Testis (tissue), 3 donors: Measurements from ENCODE around the gene DRD4. TPM values are rescaled to one million over a fixed set of nuclear protein-coding genes. Genes with fewer than 3 reads are reported as not detected.

Experiments
- DNase-seq: peaks from one replicate; pipeline ENCODE4 v3.0.0-alpha.2; 2019
- H3K27ac ChIP-seq, 2 donors: fragments of 200-600 bp; sonication (generic); one replicate each; pipeline ENCODE4 v1.5.1; 2019
- H3K27me3 ChIP-seq: fragments of 200-600 bp; sonication (generic); one replicate; pipeline ENCODE4 v1.5.1; 2019
- H3K36me3 ChIP-seq: fragments of 200-600 bp; sonication (generic); one replicate; pipeline ENCODE4 v1.5.1; 2017; ENCODE audit warnings: low read depth; ENCODE audit errors: missing control alignments
- H3K4me1 ChIP-seq: fragments of 200-600 bp; sonication (generic); one replicate; pipeline ENCODE4 v1.5.1; 2019
- H3K4me3 ChIP-seq, 2 donors: fragments of 200-600 bp; sonication (generic); one replicate each; pipeline ENCODE4 v1.5.1; 2017 to 2019
- H3K9me3 ChIP-seq: fragments of 200-600 bp; sonication (generic); one replicate; pipeline ENCODE4 v1.5.1; 2017
- CTCF ChIP-seq, 3 experiments: fragments of 450-650 bp in 2 of 3; fragments of 200-600 bp in 1 of 3; sonication (generic) in 1 of 3; IDR thresholded peaks; one replicate each; pipeline ENCODE4 v1.5.1; 2016 to 2019; ENCODE audit warnings: antibody characterized with exemption in 3 of 3, mild to moderate bottlenecking in 2 of 3, moderate library complexity in 1 of 3
- POLR2A ChIP-seq: fragments of 450-650 bp; IDR thresholded peaks from one replicate; pipeline ENCODE4 v1.6.1; 2017; ENCODE audit warnings: antibody characterized with exemption, mild to moderate bottlenecking, moderate library complexity
- WGBS, 2 donors: methylation state at CpG; one replicate each; pipeline ENCODE4 v1.1.5; 2018; 5-methylcytosine and 5-hydroxymethylcytosine counted together
- intact Hi-C: fragments of 100-400 bp; cut with DNase I; formaldehyde crosslinking; loops from one replicate; pipeline ENCODE4 v1.15.1; 2023; ENCODE audit warnings: low total_unique reads
- polyA plus RNA-seq: library from polyadenylated mRNA; stranded (reverse); fragments of 350-450 nt; fragmentation: Illumina TruSeq; extraction: RNeasy Lipid Tissue Mini Kit (QIAGEN cat#74804); gene quantifications from one replicate; pipeline ENCODE4 v1.2.3, GENCODE V29; 2014; ENCODE audit warnings: low read depth, low replicate concordance; ENCODE audit not compliant: insufficient read depth
- total RNA-seq, 2 donors: library from RNA; depleted of rRNA; stranded (reverse); fragments of >200 nt; gene quantifications; one replicate each; pipeline ENCODE4 v1.2.3, GENCODE V29; 2016

The DRD4 gene
- total and polyA plus RNA-seq, 3 donors from 2014 or later = 1.5 to 3.3 (median 2.0) TPM

GRCh38 chr11:601573-602245 is 35.4 kb upstream of the DRD4 start:
- WGBS, 2 donors = 93 to 94% methylated on average over 22 to 23 of the region's 23 CpGs
- Histone ChIP-seq H3K27me3 (no peaks in the 10 kb centered on the region), H3K27ac (no peak overlapping the region), H3K36me3 (no peaks in the 10 kb centered on the region), H3K4me3 (no peak overlapping the region), H3K9me3 (no peaks in the 10 kb centered on the region), H3K4me1 (peaks cover 4% of the 10 kb centered on the region)
- intact Hi-C loops = no loop called here
- no peak for DNase-seq
- no peak for TF ChIP-seq POLR2A
- no peak for TF ChIP-seq CTCF (IDR thresholded peaks at IDR 0.05)

- Histone ChIP-seq H3K9me3 (no peaks in the 10 kb centered on the region), H3K36me3 (no peaks in the 10 kb centered on the region), H3K4me1 (peaks cover 4% of the 10 kb centered on the region), H3K27ac (no peak overlapping the region), H3K4me3 (no peak overlapping the region), H3K27me3 (no peaks in the 10 kb centered on the region)
- intact Hi-C loops = no loop called here
- DNase-seq = no peak
- TF ChIP-seq CTCF (IDR thresholded peaks at IDR 0.05) = no peak
- TF ChIP-seq POLR2A = no peak
- 89 to 91% methylated on average over 13 of the region's 13 CpGs for WGBS, 2 donors
Measured at GRCh38 chr11:603154-603553, 33.9 kb upstream of the DRD4 start.

- Histone ChIP-seq H3K9me3 (no peaks in the 10 kb centered on the region), H3K27me3 (no peaks in the 10 kb centered on the region), H3K4me3 (no peak overlapping the region), H3K36me3 (no peaks in the 10 kb centered on the region), H3K27ac (peak overlapping the region; percentile 48 to 58), H3K4me1 (peaks cover 4% of the 10 kb centered on the region)
- TF ChIP-seq CTCF (IDR thresholded peaks at IDR 0.05) = no peak
- TF ChIP-seq POLR2A = no peak
- intact Hi-C loops = no loop called here
- no peak for DNase-seq
- 79 to 89% methylated on average over 9 to 33 of the region's 33 CpGs for WGBS, 2 donors
Measured at GRCh38 chr11:605286-606129, 31.6 kb upstream of the DRD4 start.

- intact Hi-C loops = no loop called here
- Histone ChIP-seq H3K27ac (peak overlapping the region; percentile 48 to 58), H3K9me3 (no peaks in the 10 kb centered on the region), H3K27me3 (no peaks in the 10 kb centered on the region), H3K4me3 (no peak overlapping the region), H3K36me3 (no peaks in the 10 kb centered on the region), H3K4me1 (peaks cover 7% of the 10 kb centered on the region)
- DNase-seq = peak; percentile 93
- TF ChIP-seq CTCF (IDR thresholded peaks at IDR 0.05) (no peak), POLR2A (no peak)
- 44 to 80% methylated on average over 3 to 19 of the region's 19 CpGs for WGBS, 2 donors
Measured at GRCh38 chr11:606245-606644, 30.8 kb upstream of the DRD4 start.
